Chondrocyte (in vitro differentiated cells): Measurements from ENCODE around the gene PHLPP1. TPM values are rescaled to one million over a fixed set of nuclear protein-coding genes. Genes with fewer than 3 reads are reported as not detected.
"Not testable (repeated sequence)": the region's sequence is repeated elsewhere in the genome, so short reads cannot be mapped to it uniquely, and the experiment has no call there.

Source experiments
- DNase-seq: peaks from one replicate; pipeline ENCODE4 v3.0.0; 2021; ENCODE audit warnings: mixed read lengths, low spot score
- H3K27ac Mint-ChIP-seq: one replicate; pipeline ENCODE4 v1.8.0; 2021; ENCODE audit warnings: mild to moderate bottlenecking, moderate library complexity, mixed read lengths; ENCODE audit not compliant: unreplicated experiment
- H3K27me3 Mint-ChIP-seq: 2 replicates; pipeline ENCODE4 v1.8.0; 2021; ENCODE audit warnings: low read depth, mixed read lengths
- H3K36me3 Mint-ChIP-seq: 2 replicates; pipeline ENCODE4 v1.8.0; 2021; ENCODE audit warnings: low read depth, mixed read lengths
- H3K4me1 Mint-ChIP-seq: 2 replicates; pipeline ENCODE4 v1.8.0; 2021; ENCODE audit warnings: low read depth, mild to moderate bottlenecking, mixed read lengths
- H3K4me3 Mint-ChIP-seq: one replicate; pipeline ENCODE4 v1.8.0; 2021; ENCODE audit warnings: mild to moderate bottlenecking, moderate library complexity, mixed read lengths; ENCODE audit not compliant: unreplicated experiment
- H3K9me3 Mint-ChIP-seq: 2 replicates; pipeline ENCODE4 v1.8.0; 2021; ENCODE audit warnings: low read depth, mixed read lengths
- total RNA-seq: library from RNA; stranded (reverse); gene quantifications from 3 replicates; pipeline ENCODE4 v1.2.1, GENCODE V29; 2021
- TF ChIP-seq, protein P1 (sequence below): fragments of 200-600 bp; sonication (generic); IDR thresholded peaks from 2 replicates; pipeline ENCODE4 v1.5.0; 2021; ENCODE audit warnings: antibody characterized with exemption, mild to moderate bottlenecking, moderate library complexity

The PHLPP1 gene
- total RNA-seq, 1 donor from 2014 or later = 10.4 TPM

DNA sequence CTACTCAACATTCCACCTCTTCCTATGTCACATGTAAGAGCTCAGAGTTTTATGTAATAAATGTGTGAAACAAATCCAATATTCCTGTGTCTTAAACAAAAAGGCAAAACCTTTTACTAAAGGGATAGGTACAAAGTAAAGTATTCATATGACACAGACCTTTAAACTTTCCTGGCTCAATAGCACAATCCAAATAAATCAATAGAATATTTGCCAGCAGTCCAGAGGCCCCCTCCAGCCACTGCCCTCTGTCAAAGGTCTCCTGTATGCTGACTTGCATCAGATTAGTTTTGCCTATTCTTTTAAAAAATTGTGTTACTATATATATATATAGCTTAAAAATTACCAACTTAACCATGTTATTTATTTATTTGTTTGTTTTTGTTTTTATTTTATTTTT, 17.7 kb upstream of the PHLPP1 start:
- peaks cover 7% of the 10 kb centered on the region for H3K9me3 Mint-ChIP-seq
- H3K4me1 Mint-ChIP-seq = no peaks in the 10 kb centered on the region
- H3K27ac Mint-ChIP-seq = no peak overlapping the region

DNA sequence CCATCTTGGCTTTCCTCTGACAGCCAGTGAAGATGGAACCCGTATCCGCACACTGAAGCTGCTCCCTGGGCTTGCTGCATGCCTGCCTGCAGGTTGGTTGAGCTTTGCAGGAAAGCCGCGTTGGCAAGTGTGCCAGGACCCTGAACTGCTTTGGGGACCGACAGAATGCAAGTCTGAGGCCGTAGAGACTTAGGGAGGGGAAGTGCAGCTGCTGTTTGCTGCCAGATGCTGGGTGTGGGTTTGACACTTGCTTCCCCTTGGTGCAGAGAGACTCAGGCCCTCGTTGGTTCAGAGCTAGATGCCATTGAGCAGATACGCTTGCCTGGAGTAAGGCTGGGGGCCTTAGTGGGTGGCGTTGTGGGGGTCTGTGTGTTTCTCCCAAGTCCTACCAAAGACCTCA, 13.1 kb upstream of the PHLPP1 start:
- H3K4me1 Mint-ChIP-seq = no peaks in the 10 kb centered on the region
- no peaks in the 10 kb centered on the region for H3K27me3 Mint-ChIP-seq
- no peak for DNase-seq
- TF ChIP-seq, protein P1, sequence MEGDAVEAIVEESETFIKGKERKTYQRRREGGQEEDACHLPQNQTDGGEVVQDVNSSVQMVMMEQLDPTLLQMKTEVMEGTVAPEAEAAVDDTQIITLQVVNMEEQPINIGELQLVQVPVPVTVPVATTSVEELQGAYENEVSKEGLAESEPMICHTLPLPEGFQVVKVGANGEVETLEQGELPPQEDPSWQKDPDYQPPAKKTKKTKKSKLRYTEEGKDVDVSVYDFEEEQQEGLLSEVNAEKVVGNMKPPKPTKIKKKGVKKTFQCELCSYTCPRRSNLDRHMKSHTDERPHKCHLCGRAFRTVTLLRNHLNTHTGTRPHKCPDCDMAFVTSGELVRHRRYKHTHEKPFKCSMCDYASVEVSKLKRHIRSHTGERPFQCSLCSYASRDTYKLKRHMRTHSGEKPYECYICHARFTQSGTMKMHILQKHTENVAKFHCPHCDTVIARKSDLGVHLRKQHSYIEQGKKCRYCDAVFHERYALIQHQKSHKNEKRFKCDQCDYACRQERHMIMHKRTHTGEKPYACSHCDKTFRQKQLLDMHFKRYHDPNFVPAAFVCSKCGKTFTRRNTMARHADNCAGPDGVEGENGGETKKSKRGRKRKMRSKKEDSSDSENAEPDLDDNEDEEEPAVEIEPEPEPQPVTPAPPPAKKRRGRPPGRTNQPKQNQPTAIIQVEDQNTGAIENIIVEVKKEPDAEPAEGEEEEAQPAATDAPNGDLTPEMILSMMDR = no peak
- no peak overlapping the region for H3K4me3 Mint-ChIP-seq
- H3K27ac Mint-ChIP-seq = no peak overlapping the region
- peaks cover 7% of the 10 kb centered on the region for H3K9me3 Mint-ChIP-seq
- H3K36me3 Mint-ChIP-seq = no peaks in the 10 kb centered on the region

More for the DNA sequence above, 17.7 kb upstream of the PHLPP1 start:
- no peaks in the 10 kb centered on the region for H3K36me3 Mint-ChIP-seq
- H3K27me3 Mint-ChIP-seq = no peaks in the 10 kb centered on the region
- DNase-seq = no peak
- no peak overlapping the region for H3K4me3 Mint-ChIP-seq
- TF ChIP-seq, protein P1 = no peak

DNA sequence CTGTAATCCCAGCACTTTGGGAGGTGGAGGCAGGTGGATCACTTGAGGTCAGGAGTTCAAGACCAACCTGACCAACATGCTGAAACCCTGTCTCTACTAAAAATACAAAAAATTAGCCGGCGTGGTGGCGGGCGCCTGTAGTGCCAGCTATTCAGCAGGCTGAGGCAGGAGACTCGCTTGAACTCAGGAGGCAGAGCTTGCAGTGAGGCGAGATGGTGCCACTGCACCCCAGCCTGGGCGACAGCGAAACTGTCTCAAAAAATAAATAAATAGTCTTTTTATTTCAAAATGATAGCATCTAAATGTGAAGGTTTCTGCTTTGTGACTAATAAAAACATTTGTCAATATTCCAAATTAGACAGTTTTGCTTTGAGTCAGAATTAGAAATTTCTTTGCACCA, 8.5 kb upstream of the PHLPP1 start:
- not testable (repeated sequence) for H3K27me3 Mint-ChIP-seq, H3K4me1 Mint-ChIP-seq, H3K9me3 Mint-ChIP-seq, H3K36me3 Mint-ChIP-seq, H3K27ac Mint-ChIP-seq, DNase-seq, H3K4me3 Mint-ChIP-seq

DNA sequence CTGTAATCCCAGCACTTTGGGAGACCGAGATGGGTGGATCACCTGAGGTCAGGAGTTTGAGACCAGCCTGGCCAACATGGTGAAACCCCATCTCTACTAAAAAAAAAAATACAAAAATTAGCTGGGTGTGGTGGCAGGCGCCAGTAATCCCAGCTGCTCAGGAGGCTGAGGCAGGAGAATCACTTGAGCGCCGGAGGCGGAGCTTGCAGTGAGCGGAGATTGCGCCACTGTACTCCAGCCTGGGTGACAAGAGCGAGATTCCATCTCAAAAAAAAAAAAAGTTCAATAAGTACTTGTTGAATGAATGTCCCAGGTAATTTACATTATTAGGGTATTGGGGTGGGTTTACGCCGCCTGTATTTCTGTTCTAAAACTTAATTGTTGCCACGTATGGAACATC, 5.4 kb upstream of the PHLPP1 start:
- not testable (repeated sequence) for H3K4me3 Mint-ChIP-seq, H3K27me3 Mint-ChIP-seq, H3K4me1 Mint-ChIP-seq, H3K9me3 Mint-ChIP-seq, DNase-seq, H3K27ac Mint-ChIP-seq, H3K36me3 Mint-ChIP-seq

DNA sequence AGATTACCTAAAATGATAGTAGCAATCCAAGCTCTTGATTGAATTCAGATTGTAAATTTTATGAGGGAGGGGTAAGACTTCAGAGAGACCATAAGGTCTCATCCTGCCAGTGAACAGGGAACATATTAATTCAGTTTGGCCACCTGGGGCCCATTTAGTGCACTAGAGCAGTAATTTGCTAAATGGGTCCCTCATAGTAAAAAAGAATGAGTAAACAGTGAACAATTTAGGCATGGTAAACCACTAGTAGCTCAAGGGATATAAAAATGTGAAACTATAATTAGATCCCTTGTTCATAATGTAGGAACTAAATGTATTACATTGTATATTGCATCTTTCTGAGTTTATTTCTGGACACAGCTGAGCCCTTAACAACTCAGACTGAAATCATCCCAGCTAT, 4.9 kb upstream of the PHLPP1 start:
- Mint-ChIP-seq H3K4me3 (no peak overlapping the region), H3K27ac (no peak overlapping the region), H3K9me3 (no peaks in the 10 kb centered on the region), H3K4me1 (peaks cover 6% of the 10 kb centered on the region), H3K27me3 (no peaks in the 10 kb centered on the region), H3K36me3 (no peaks in the 10 kb centered on the region)
- DNase-seq = no peak
- TF ChIP-seq, protein P1 = no peak

DNA sequence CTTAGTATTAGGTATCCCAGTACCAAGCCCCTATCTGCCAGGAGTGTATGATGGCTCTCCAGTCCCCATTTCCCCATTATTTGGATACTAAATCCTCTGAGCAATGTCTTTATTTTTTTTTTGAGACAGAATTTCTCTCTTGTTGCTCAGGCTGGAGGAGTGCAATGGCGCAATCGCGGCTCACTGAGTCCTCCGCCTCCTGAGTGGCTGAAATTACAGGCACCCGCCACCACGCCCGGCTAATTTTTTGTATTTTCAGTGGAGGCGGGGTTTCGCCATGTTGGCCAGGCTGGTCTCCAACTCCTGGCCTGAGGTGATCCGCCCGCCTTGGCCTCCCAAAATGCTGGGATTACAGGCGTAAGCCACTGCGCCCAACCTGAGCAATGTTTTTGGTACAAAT, 3.6 kb upstream of the PHLPP1 start:
- no peaks in the 10 kb centered on the region for H3K27me3 Mint-ChIP-seq
- H3K4me1 Mint-ChIP-seq = peaks cover 6% of the 10 kb centered on the region
- no peaks in the 10 kb centered on the region for H3K36me3 Mint-ChIP-seq
- no peak for DNase-seq
- TF ChIP-seq, protein P1 = no peak
- H3K9me3 Mint-ChIP-seq = no peaks in the 10 kb centered on the region
- no peak overlapping the region for H3K4me3 Mint-ChIP-seq
- no peak overlapping the region for H3K27ac Mint-ChIP-seq
